PFSK-1 (cell line): ENCODE measurements around the gene QRFP.

Experiments used
- FOXP2 ChIP-seq: optimal IDR thresholded peaks from 2 replicates; pipeline ENCODE3; 2011; ENCODE audit warnings: borderline replicate concordance, control low read depth, inconsistent platforms; ENCODE audit not compliant: insufficient read depth; ENCODE audit errors: extremely low read length, extremely low read depth
- POLR2AphosphoS5 ChIP-seq: IDR thresholded peaks from 2 replicates; pipeline ENCODE4 v1.6.1; 2012; ENCODE audit warnings: low read depth, mild to moderate bottlenecking, control low read depth, low read length, moderate library complexity
- SIN3A ChIP-seq: IDR thresholded peaks from 2 replicates; pipeline ENCODE4 v1.6.1; 2012; ENCODE audit warnings: mild to moderate bottlenecking, low read length, moderate library complexity, borderline replicate concordance; ENCODE audit not compliant: insufficient read depth
- TAF1 ChIP-seq: IDR thresholded peaks from 2 replicates; pipeline ENCODE4 v1.6.1; 2012; ENCODE audit warnings: low read length, control low read depth, borderline replicate concordance; ENCODE audit not compliant: insufficient read depth
- TF ChIP-seq, protein P1 (sequence below), 2 experiments: IDR thresholded peaks; 2 replicates each; pipeline versions ENCODE4 v1.6.1 to v1.8.0; 2011 to 2012; ENCODE audit warnings: low read depth in 2 of 2, low read length in 2 of 2, control low read depth in 1 of 2, inconsistent platforms in 1 of 2, mild to moderate bottlenecking in 1 of 2, moderate library complexity in 1 of 2; ENCODE audit not compliant: insufficient read depth in 1 of 2

QRFP gene

DNA sequence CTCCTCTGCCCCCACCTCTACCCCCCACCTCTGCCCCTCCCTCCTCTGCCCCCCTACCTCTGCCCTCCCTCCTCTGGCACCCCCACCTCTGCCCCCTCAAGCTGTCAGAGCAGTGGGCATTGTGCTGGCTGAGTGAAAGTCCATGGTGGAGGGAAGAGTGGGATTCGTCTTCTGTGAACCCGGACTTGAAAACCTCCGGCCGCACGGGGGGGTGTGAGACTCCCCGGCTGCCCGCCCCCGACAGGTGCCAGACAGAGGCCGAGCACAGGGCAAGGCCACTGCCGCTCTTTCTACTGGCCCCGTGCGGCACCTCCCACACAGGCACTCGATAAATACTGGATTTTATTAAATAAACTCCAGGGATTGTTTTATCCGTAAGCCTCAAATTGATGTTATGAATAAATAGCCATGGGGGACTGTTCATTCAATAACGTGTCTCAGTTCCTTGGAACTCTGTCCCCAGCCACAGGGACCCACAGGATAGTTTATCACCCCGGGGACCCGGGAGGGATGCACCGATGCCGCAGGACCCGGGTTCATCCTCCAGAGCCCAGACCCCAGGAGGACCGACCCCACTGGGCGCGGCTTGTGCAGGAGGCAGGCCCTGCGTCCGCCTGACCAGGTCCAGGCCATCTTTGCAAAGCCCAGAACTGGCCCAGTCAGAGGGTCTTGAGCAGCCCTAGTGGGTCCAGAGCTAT, 2.6 kb upstream of the QRFP start:
- TF ChIP-seq SIN3A = no peak
- no peak for TF ChIP-seq POLR2AphosphoS5
- TF ChIP-seq, protein P1, sequence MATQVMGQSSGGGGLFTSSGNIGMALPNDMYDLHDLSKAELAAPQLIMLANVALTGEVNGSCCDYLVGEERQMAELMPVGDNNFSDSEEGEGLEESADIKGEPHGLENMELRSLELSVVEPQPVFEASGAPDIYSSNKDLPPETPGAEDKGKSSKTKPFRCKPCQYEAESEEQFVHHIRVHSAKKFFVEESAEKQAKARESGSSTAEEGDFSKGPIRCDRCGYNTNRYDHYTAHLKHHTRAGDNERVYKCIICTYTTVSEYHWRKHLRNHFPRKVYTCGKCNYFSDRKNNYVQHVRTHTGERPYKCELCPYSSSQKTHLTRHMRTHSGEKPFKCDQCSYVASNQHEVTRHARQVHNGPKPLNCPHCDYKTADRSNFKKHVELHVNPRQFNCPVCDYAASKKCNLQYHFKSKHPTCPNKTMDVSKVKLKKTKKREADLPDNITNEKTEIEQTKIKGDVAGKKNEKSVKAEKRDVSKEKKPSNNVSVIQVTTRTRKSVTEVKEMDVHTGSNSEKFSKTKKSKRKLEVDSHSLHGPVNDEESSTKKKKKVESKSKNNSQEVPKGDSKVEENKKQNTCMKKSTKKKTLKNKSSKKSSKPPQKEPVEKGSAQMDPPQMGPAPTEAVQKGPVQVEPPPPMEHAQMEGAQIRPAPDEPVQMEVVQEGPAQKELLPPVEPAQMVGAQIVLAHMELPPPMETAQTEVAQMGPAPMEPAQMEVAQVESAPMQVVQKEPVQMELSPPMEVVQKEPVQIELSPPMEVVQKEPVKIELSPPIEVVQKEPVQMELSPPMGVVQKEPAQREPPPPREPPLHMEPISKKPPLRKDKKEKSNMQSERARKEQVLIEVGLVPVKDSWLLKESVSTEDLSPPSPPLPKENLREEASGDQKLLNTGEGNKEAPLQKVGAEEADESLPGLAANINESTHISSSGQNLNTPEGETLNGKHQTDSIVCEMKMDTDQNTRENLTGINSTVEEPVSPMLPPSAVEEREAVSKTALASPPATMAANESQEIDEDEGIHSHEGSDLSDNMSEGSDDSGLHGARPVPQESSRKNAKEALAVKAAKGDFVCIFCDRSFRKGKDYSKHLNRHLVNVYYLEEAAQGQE (IDR thresholded peaks at IDR 0.05; ENCODE audit: insufficient read depth in 1 of 2, low read depth in 2 of 2, low read length in 2 of 2) = no peak
- no peak for TF ChIP-seq TAF1
- TF ChIP-seq FOXP2 = no peak

DNA sequence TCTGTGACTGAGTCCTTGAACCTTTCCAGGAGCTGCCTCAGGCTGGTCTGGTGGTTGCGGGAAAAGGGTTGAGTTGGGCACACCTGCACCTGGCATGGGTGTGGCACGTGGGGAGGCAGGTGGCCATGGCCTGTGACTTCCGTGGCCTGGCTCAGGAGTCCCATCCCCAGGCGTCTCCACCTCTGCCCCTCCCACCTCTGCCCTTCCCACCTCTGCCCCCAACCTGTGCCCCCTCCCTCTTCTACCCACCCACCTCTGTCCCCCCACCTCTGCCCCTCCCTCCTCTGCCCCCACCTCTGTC, 1.9 kb upstream of the QRFP start:
- TF ChIP-seq TAF1 = no peak
- TF ChIP-seq SIN3A = no peak
- TF ChIP-seq POLR2AphosphoS5 = no peak
- TF ChIP-seq, protein P1 (IDR thresholded peaks at IDR 0.05; ENCODE audit: insufficient read depth in 1 of 2, low read depth in 2 of 2, low read length in 2 of 2) = no peak
- no peak for TF ChIP-seq FOXP2

DNA sequence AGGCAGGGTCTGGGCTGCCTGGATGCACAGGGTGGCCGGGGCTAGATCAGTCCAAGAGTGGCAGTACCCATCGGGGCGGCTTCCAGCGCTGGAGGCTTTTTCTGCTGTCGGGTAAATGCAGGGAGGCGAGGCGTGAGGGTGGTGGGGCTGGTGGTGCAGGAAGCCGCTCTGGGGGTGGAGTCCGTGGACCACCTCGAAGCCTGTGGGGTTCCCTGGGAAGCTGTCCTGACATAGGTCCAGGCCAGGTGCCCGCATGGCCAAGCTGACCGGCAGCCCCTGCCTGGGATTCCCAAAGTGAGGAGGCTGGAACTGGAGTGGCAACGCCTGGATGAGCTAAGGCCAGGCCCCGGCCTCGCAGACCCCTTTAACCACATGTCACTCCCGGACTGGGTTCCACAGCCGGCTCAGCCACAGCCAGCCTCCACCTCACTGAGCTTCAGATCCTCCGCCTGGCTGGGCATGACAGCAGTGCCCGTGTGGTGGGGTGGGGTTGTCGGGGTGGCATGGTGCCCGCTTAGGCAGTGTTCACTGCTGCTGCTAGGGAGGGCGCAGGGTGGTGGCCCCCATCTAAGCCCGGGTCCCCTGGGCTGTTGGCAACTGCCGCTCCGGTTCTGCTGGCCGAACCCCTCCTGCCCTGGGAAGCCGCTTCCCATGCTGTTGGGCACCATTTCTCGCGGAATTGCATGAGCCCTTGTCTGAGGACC, 1.4 kb upstream of the QRFP start:
- TF ChIP-seq TAF1 = no peak
- no peak for TF ChIP-seq FOXP2
- no peak for TF ChIP-seq SIN3A
- TF ChIP-seq, protein P1 (IDR thresholded peaks at IDR 0.05; ENCODE audit: insufficient read depth in 1 of 2, low read depth in 2 of 2, low read length in 2 of 2) = no peak
- no peak for TF ChIP-seq POLR2AphosphoS5

DNA sequence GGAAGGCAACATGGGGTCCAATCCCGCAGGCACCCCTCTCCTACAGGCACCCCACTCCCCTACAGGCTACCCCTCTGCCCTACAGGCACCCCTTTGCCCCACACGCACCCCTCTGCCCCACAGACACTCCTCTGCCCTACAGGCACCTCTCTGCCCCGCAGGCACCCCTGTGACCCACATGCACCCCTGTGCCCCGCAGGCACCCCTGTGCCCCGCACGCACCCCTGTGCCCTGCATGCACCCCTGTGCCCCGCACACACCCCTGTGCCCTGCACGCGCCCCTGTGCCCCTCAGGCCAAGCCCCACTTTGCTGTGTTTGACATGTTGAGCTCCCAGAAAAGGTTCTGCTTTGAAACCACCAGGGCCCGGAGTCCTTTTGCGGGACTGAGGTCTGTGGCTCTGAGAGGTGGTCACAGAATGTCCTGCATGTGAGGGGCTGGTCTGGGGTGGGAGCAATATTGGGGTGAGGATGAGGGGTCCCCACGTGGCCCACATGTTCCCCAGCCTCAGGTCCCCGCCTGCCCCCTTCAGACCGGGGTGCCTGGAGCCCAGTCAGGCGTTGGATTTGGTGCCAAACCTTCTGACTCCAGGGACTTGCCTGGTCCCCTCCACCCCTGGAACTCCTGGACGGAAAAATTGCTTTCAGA, 616 bp upstream of the QRFP start:
- TF ChIP-seq FOXP2 (no peak), TAF1 (no peak), SIN3A (no peak), POLR2AphosphoS5 (no peak)
- TF ChIP-seq, protein P1 (IDR thresholded peaks at IDR 0.05; ENCODE audit: insufficient read depth in 1 of 2, low read depth in 2 of 2, low read length in 2 of 2) = no peak
